Keratinocyte (primary cell): Measurements from ENCODE around the gene LPCAT1. TPM values are rescaled to one million over a fixed set of nuclear protein-coding genes. Genes with fewer than 3 reads are reported as not detected.

Source experiments
- DNase-seq: peaks from one replicate; pipeline ENCODE4 v3.0.0-alpha.2; 2011; ENCODE audit warnings: low read depth, missing footprints, low spot score
- FAIRE-seq: peaks from 2 replicates; lab custom pipeline; 2011; peaks lifted over from hg19 to GRCh38; lab: Jason Lieb, UNC
- H2AFZ ChIP-seq: 2 replicates; pipeline ENCODE4 v1.6.0; 2012; ENCODE audit warnings: low read length, control low read depth, inconsistent platforms; ENCODE audit not compliant: control insufficient read depth
- H3K27ac ChIP-seq: 2 replicates; pipeline ENCODE4 v1.5.1; 2011; ENCODE audit warnings: low read length; ENCODE audit not compliant: control insufficient read depth, insufficient read depth
- H3K27me3 ChIP-seq: 3 replicates; pipeline ENCODE4 v1.6.0; 2011; ENCODE audit warnings: low read length; ENCODE audit not compliant: control insufficient read depth, insufficient read depth; ENCODE audit errors: extremely low read depth
- H3K36me3 ChIP-seq, 2 experiments: 2 replicates in 1 of 2; 3 replicates in 1 of 2; pipeline ENCODE4 v1.5.1; 2011; ENCODE audit warnings: low read length in 2 of 2, mild to moderate bottlenecking in 1 of 2; ENCODE audit not compliant: control insufficient read depth in 2 of 2, insufficient read depth in 2 of 2; ENCODE audit errors: extremely low read depth in 1 of 2
- H3K4me1 ChIP-seq: 3 replicates; pipeline ENCODE4 v1.5.1; 2011; ENCODE audit warnings: low read length; ENCODE audit not compliant: control insufficient read depth, insufficient read depth; ENCODE audit errors: extremely low read depth
- H3K4me2 ChIP-seq: 3 replicates; pipeline ENCODE4 v1.6.0; 2011; ENCODE audit warnings: low read depth, low read length; ENCODE audit not compliant: control insufficient read depth, insufficient read depth; ENCODE audit errors: extremely low read depth
- H3K4me3 ChIP-seq, 3 experiments: fragments of 200-600 bp in 1 of 3; sonication (generic) in 1 of 3; 2 replicates in 2 of 3; 3 replicates in 1 of 3; pipeline ENCODE4 v1.5.1; 2011 to 2016; ENCODE audit warnings: low read length in 3 of 3, mild to moderate bottlenecking in 3 of 3, control low read depth in 2 of 3, inconsistent platforms in 1 of 3, low read depth in 1 of 3, mixed read lengths in 1 of 3, mixed run types in 1 of 3, moderate library complexity in 1 of 3; ENCODE audit not compliant: control insufficient read depth in 2 of 3, insufficient read depth in 2 of 3; ENCODE audit errors: extremely low read depth in 1 of 3
- H3K79me2 ChIP-seq: 2 replicates; pipeline ENCODE4 v1.6.0; 2012; ENCODE audit warnings: low read length; ENCODE audit not compliant: control insufficient read depth, insufficient read depth
- H3K9ac ChIP-seq: 3 replicates; pipeline ENCODE4 v1.6.0; 2011; ENCODE audit warnings: low read length; ENCODE audit not compliant: control insufficient read depth, insufficient read depth; ENCODE audit errors: extremely low read depth
- H3K9me1 ChIP-seq: 3 replicates; pipeline ENCODE4 v1.6.0; 2011; ENCODE audit warnings: low read length; ENCODE audit not compliant: control insufficient read depth, insufficient read depth; ENCODE audit errors: extremely low read depth
- H3K9me3 ChIP-seq: 2 replicates; pipeline ENCODE4 v1.5.1; 2012; ENCODE audit warnings: low read depth, low read length; ENCODE audit not compliant: control insufficient read depth
- H4K20me1 ChIP-seq: 3 replicates; pipeline ENCODE4 v1.6.0; 2011; ENCODE audit warnings: low read length; ENCODE audit not compliant: control insufficient read depth, insufficient read depth; ENCODE audit errors: extremely low read depth
- CTCF ChIP-seq, 3 experiments: IDR thresholded peaks in 1 of 3; conservative IDR thresholded peaks in 1 of 3; optimal IDR thresholded peaks in 1 of 3; 2 replicates in 2 of 3; 3 replicates in 1 of 3; pipeline versions ENCODE3 to v1.5.1; 2011; ENCODE audit warnings: low read length in 3 of 3, mild to moderate bottlenecking in 3 of 3, moderate library complexity in 2 of 3, control low read depth in 1 of 3, inconsistent platforms in 1 of 3; ENCODE audit not compliant: insufficient read depth in 2 of 3; ENCODE audit errors: extremely low read depth in 1 of 3
- EZH2 ChIP-seq: IDR thresholded peaks from one replicate; pipeline ENCODE4 v1.6.1; 2012; ENCODE audit warnings: inconsistent platforms, mild to moderate bottlenecking, low read length, moderate library complexity
- dilution Hi-C: fragments of 300-500 bp; cut with MboI; formaldehyde crosslinking; loops from one replicate; pipeline ENCODE4 v1.7.0; 2020; ENCODE audit warnings: low sequenced_read_pairs; ENCODE audit not compliant: extremely low pct_ligation_motif_present
- polyA plus RNA-seq, 5 experiments: library from polyadenylated mRNA; depleted of rRNA in 3 of 5; stranded (reverse) in 3 of 5; stranded (forward) in 1 of 5; unstranded in 1 of 5; fragments of >200 nt; gene quantifications; 1 replicate in 1 of 5; 2 replicates in 3 of 5; 3 replicates in 1 of 5; pipeline versions ENCODE4 v1.2.1 to v1.2.3, GENCODE V29; 2011 to 2012; ENCODE audit warnings: missing spikeins in 2 of 5, low read depth in 1 of 5, low replicate concordance in 1 of 5

LPCAT1 gene
- polyA plus RNA-seq, 1 donor (not counting 4 experiments of a cell fraction or from before 2014, with no cell fraction given), result 32.9 TPM

- no peak overlapping the region for H3K4me2 ChIP-seq
- no peaks in the 10 kb centered on the region for H3K9me1 ChIP-seq
- H3K36me3 ChIP-seq, result no peaks in the 10 kb centered on the region
- no peak overlapping the region for H2AFZ ChIP-seq
- no peaks in the 10 kb centered on the region for H3K4me1 ChIP-seq
- H3K27ac ChIP-seq, result no peak overlapping the region
- dilution Hi-C loops, result no loop called here
- TF ChIP-seq CTCF (optimal IDR thresholded peaks at IDR 0.05 in 1 of 3, IDR thresholded peaks at IDR 0.05 in 1 of 3, conservative IDR thresholded peaks at IDR 0.05 in 1 of 3; ENCODE audit: extremely low read depth in 1 of 3, insufficient read depth in 2 of 3, low read length in 3 of 3) (no peak), EZH2 (no peak)
- H3K9ac ChIP-seq, result no peak overlapping the region
- no peak for FAIRE-seq
- H3K4me3 ChIP-seq, result no peak overlapping the region
- H3K79me2 ChIP-seq, result no peaks in the 10 kb centered on the region
- H4K20me1 ChIP-seq, result no peaks in the 10 kb centered on the region
- no peak for DNase-seq
- H3K9me3 ChIP-seq, result peaks cover 3% of the 10 kb centered on the region
- H3K27me3 ChIP-seq, result peaks cover 11% of the 10 kb centered on the region
These were observed 104.1 kb downstream of the LPCAT1 start for GRCh38 chr5:1419476-1420210.

GRCh38 chr5:1418921-1419280 is 104.9 kb downstream of the LPCAT1 start:
- Histone ChIP-seq H3K9ac (no peak overlapping the region), H3K9me1 (no peaks in the 10 kb centered on the region), H3K9me3 (peaks cover 3% of the 10 kb centered on the region), H3K4me2 (no peak overlapping the region), H2AFZ (no peak overlapping the region), H3K4me1 (no peaks in the 10 kb centered on the region), H3K36me3 (no peaks in the 10 kb centered on the region), H3K27me3 (peaks cover 13% of the 10 kb centered on the region), H4K20me1 (no peaks in the 10 kb centered on the region), H3K27ac (no peak overlapping the region), H3K79me2 (no peaks in the 10 kb centered on the region), H3K4me3 (no peak overlapping the region)
- dilution Hi-C loops, result no loop called here
- no peak for DNase-seq
- no peak for TF ChIP-seq EZH2
- no peak for TF ChIP-seq CTCF (optimal IDR thresholded peaks at IDR 0.05 in 1 of 3, IDR thresholded peaks at IDR 0.05 in 1 of 3, conservative IDR thresholded peaks at IDR 0.05 in 1 of 3; ENCODE audit: extremely low read depth in 1 of 3, insufficient read depth in 2 of 3, low read length in 3 of 3)
- FAIRE-seq, result no peak
